ENCODE results near the gene IFI27.

GRCh38 chr14:94125659-94126418, 15.3 kb downstream of the IFI27 start:
- no peak for TF ChIP-seq FOXA1 (IDR thresholded peaks at IDR 0.05; ENCODE audit: borderline replicate concordance)
- no peak for TF ChIP-seq POLR2G (IDR thresholded peaks at IDR 0.05; ENCODE audit: low read depth, low read length)
- no peak for TF ChIP-seq CBX2 (IDR thresholded peaks at IDR 0.05; ENCODE audit: insufficient read depth, low read length, poor library complexity, severe bottlenecking)
- no peak for TF ChIP-seq RAD21 (CRISPR knock-in tag; conservative IDR thresholded peaks at IDR 0.05 in 1 of 2, IDR thresholded peaks at IDR 0.05 in 1 of 2)
- no peak for TF ChIP-seq EZH2 (IDR thresholded peaks at IDR 0.05; ENCODE audit: borderline replicate concordance, low read depth, low read length)
- TF ChIP-seq, protein P1, sequence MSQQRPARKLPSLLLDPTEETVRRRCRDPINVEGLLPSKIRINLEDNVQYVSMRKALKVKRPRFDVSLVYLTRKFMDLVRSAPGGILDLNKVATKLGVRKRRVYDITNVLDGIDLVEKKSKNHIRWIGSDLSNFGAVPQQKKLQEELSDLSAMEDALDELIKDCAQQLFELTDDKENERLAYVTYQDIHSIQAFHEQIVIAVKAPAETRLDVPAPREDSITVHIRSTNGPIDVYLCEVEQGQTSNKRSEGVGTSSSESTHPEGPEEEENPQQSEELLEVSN (IDR thresholded peaks at IDR 0.05; ENCODE audit: borderline replicate concordance in 1 of 2, extremely low read depth in 1 of 2, insufficient read depth in 1 of 2, insufficient read length in 1 of 2, low read depth in 1 of 2, low read length in 1 of 2, poor library complexity in 1 of 2, severe bottlenecking in 1 of 2) = no peak
- no peak for TF ChIP-seq SMC3 (conservative IDR thresholded peaks at IDR 0.05; ENCODE audit: insufficient read depth, low read depth, low read length)
- TF ChIP-seq ZBTB17 (CRISPR knock-in tag; IDR thresholded peaks at IDR 0.05) = no peak
